ENCODE measurements around the gene MOSPD3.

MOSPD3 gene

GRCh38 chr7:100566018-100566531 lies 46.3 kb upstream of the MOSPD3 start:
- ChIA-PET POLR2A (interaction anchor here (1.4 kb wide), 1 partner anchor 20 kb away, joined by 4 read pairs; the partner anchor contains the start of gene FBXO24), CTCF (interaction anchor here (0.8 kb wide), 2 partner anchors 18 to 35 kb away, joined by 3 to 4 read pairs; no protein-coding TSS in a partner anchor)
- TF ChIP-seq NFRKB (IDR thresholded peaks at IDR 0.05), result no peak
- TF ChIP-seq BHLHE40 (IDR thresholded peaks at IDR 0.05; ENCODE audit: borderline replicate concordance), result no peak
- no peak for TF ChIP-seq ARNT (IDR thresholded peaks at IDR 0.05)
- TF ChIP-seq ELF4 (IDR thresholded peaks at IDR 0.05), result no peak
- TF ChIP-seq L3MBTL2 (conservative IDR thresholded peaks at IDR 0.05), result no peak
- TF ChIP-seq FOXK2 (IDR thresholded peaks at IDR 0.05), result no peak
- no peak for TF ChIP-seq TARDBP (IDR thresholded peaks at IDR 0.05)
- no peak for TF ChIP-seq SP1 (IDR thresholded peaks at IDR 0.05)
- TF ChIP-seq FOXA1 (IDR thresholded peaks at IDR 0.05), result no peak
- TF ChIP-seq LEF1 (IDR thresholded peaks at IDR 0.05; ENCODE audit: borderline replicate concordance), result no peak
- TF ChIP-seq SUZ12 (IDR thresholded peaks at IDR 0.05), result no peak
- no peak for TF ChIP-seq ZNF384 (IDR thresholded peaks at IDR 0.05)
- TF ChIP-seq CTBP1 (IDR thresholded peaks at IDR 0.05; ENCODE audit: borderline replicate concordance), result no peak
- no peak for TF ChIP-seq PKNOX1 (IDR thresholded peaks at IDR 0.05)
- DNase-seq (ENCODE audit: extremely low spot score), result no peak

GRCh38 chr7:100567031-100567730 lies 45.2 kb upstream of the MOSPD3 start:
- POLR2A ChIA-PET, result interaction anchor here (1.4 kb wide), 1 partner anchor 19 kb away, joined by 4 read pairs; the partner anchor contains the start of gene FBXO24
- DNase-seq (ENCODE audit: extremely low spot score), result no peak
- TF ChIP-seq PKNOX1 (IDR thresholded peaks at IDR 0.05), result no peak
- no peak for TF ChIP-seq SUZ12 (IDR thresholded peaks at IDR 0.05)
- no peak for TF ChIP-seq TARDBP (IDR thresholded peaks at IDR 0.05)
- TF ChIP-seq FOXA1 (IDR thresholded peaks at IDR 0.05), result no peak
- TF ChIP-seq ARNT (IDR thresholded peaks at IDR 0.05), result no peak
- TF ChIP-seq ZNF384 (IDR thresholded peaks at IDR 0.05), result no peak
- TF ChIP-seq LEF1 (IDR thresholded peaks at IDR 0.05; ENCODE audit: borderline replicate concordance), result no peak
- CTCF ChIA-PET, result interaction anchor here (1.5 kb wide), 1 partner anchor 62 kb away, joined by 3 read pairs; no protein-coding TSS in a partner anchor

- no peak for TF ChIP-seq PKNOX1 (IDR thresholded peaks at IDR 0.05)
- no peak for DNase-seq (ENCODE audit: extremely low spot score)
- ChIA-PET POLR2A (interaction anchor here (0.9 to 1.4 kb wide), 2 partner anchors 19 to 123 kb away, joined by 3 to 4 read pairs; partner anchors contain the start of gene FBXO24), CTCF (interaction anchor here (0.5 to 1.5 kb wide), 2 partner anchors 62 to 213 kb away, joined by 3 read pairs; no protein-coding TSS in a partner anchor)
These were observed 44.6 kb upstream of the MOSPD3 start for GRCh38 chr7:100567751-100568175.

- TF ChIP-seq BHLHE40 (IDR thresholded peaks at IDR 0.05; ENCODE audit: borderline replicate concordance), result no peak
- no peak for TF ChIP-seq SUZ12 (IDR thresholded peaks at IDR 0.05)
- no peak for DNase-seq (ENCODE audit: extremely low spot score)
- CTCF ChIA-PET, result interaction anchor here (0.5 to 0.9 kb wide), 5 partner anchors 10 to 391 kb away, joined by 3 to 5 read pairs (median 3); partner anchors contain the start of genes FBXO24, GPC2, LRCH4 and STAG3
- POLR2A ChIA-PET, result interaction anchor here (0.9 to 1.5 kb wide), 3 partner anchors 16 to 124 kb away, joined by 3 to 5 read pairs (median 3); partner anchors contain the start of gene FBXO24
These were observed 44.0 kb upstream of the MOSPD3 start for GRCh38 chr7:100568176-100568895.

- POLR2A ChIA-PET, result interaction anchor here (0.9 to 1.5 kb wide), 3 partner anchors 15 to 124 kb away, joined by 3 to 5 read pairs (median 3); partner anchors contain the start of gene FBXO24
- CTCF ChIA-PET, result interaction anchor here (0.6 to 0.9 kb wide), 5 partner anchors 9 to 392 kb away, joined by 3 to 5 read pairs (median 3); partner anchors contain the start of genes FBXO24, GPC2, LRCH4 and STAG3
- TF ChIP-seq TARDBP (IDR thresholded peaks at IDR 0.05) (no peak), ZNF384 (IDR thresholded peaks at IDR 0.05) (no peak), SUZ12 (IDR thresholded peaks at IDR 0.05) (no peak), CTBP1 (IDR thresholded peaks at IDR 0.05; ENCODE audit: borderline replicate concordance) (no peak), ELF4 (IDR thresholded peaks at IDR 0.05) (no peak), FOXK2 (IDR thresholded peaks at IDR 0.05) (no peak), FOXA1 (IDR thresholded peaks at IDR 0.05) (no peak), NFRKB (IDR thresholded peaks at IDR 0.05) (no peak), LEF1 (IDR thresholded peaks at IDR 0.05; ENCODE audit: borderline replicate concordance) (no peak), L3MBTL2 (conservative IDR thresholded peaks at IDR 0.05) (no peak), FOXM1 (IDR thresholded peaks at IDR 0.05; ENCODE audit: borderline replicate concordance) (no peak), BHLHE40 (IDR thresholded peaks at IDR 0.05; ENCODE audit: borderline replicate concordance) (no peak)
- peak; percentile 50 for DNase-seq (ENCODE audit: extremely low spot score)
These were observed 43.2 kb upstream of the MOSPD3 start for GRCh38 chr7:100568896-100569844.

All from HEK293T (cell line).